Umbilical cord (tissue), 2 donors: ENCODE data around the gene ARL5A. TPM values are rescaled to one million over a fixed set of nuclear protein-coding genes. Genes with fewer than 3 reads are reported as not detected.
"Not testable (repeated sequence)": the region's sequence is repeated elsewhere in the genome, so short reads cannot be mapped to it uniquely, and the experiment has no call there.

Experiments used
- DNase-seq: peaks from one replicate; pipeline ENCODE4 v3.0.0-alpha.2; 2015; ENCODE audit warnings: low spot score
- total RNA-seq: library from RNA; depleted of rRNA; stranded (reverse); fragments of >200 nt; gene quantifications from one replicate; pipeline ENCODE4 v1.2.3, GENCODE V29; 2014; ENCODE audit warnings: low replicate concordance; ENCODE audit not compliant: insufficient read depth

Gene ARL5A
- total RNA-seq, result 103 TPM

GRCh38 chr2:151828143-151828889 lies at the start of gene ARL5A:
TSS of gene ARL5A (minus strand) at chr2:151828421. CDS start at chr2:151828176, 245 bp downstream.
- DNase-seq, result peak; percentile 97

GRCh38 chr2:151875631-151876030 lies 47.4 kb upstream of the ARL5A start:
- DNase-seq, result not testable (repeated sequence)

GRCh38 chr2:151872463-151872862 lies 44.2 kb upstream of the ARL5A start:
- no peak for DNase-seq

- no peak for DNase-seq
Observed at GRCh38 chr2:151869291-151869690, 41.1 kb upstream of the ARL5A start.

GRCh38 chr2:151862700-151863099 lies 34.5 kb upstream of the ARL5A start:
- no peak for DNase-seq

GRCh38 chr2:151861174-151861573 lies 33.0 kb upstream of the ARL5A start:
- no peak for DNase-seq

GRCh38 chr2:151860613-151861146 lies 32.5 kb upstream of the ARL5A start:
- no peak for DNase-seq

- no peak for DNase-seq
Observed at GRCh38 chr2:151860210-151860609, 32.0 kb upstream of the ARL5A start.

GRCh38 chr2:151857650-151858049 lies 29.4 kb upstream of the ARL5A start:
- DNase-seq, result no peak

GRCh38 chr2:151855111-151855510 lies 26.9 kb upstream of the ARL5A start:
- no peak for DNase-seq

- no peak for DNase-seq
Observed at GRCh38 chr2:151853070-151853758, 25.0 kb upstream of the ARL5A start.

- DNase-seq, result no peak
Observed at GRCh38 chr2:151852260-151853069, 24.2 kb upstream of the ARL5A start.

- peak; percentile 37 for DNase-seq
Observed at GRCh38 chr2:151851761-151852160, 23.5 kb upstream of the ARL5A start.

GRCh38 chr2:151849413-151850010 lies 21.3 kb upstream of the ARL5A start:
- no peak for DNase-seq

GRCh38 chr2:151845884-151846283 lies 17.7 kb upstream of the ARL5A start:
- no peak for DNase-seq

- no peak for DNase-seq
Observed at GRCh38 chr2:151845481-151845880, 17.3 kb upstream of the ARL5A start.

GRCh38 chr2:151844211-151844896 lies 16.1 kb upstream of the ARL5A start:
- peak; percentile 55 for DNase-seq

- no peak for DNase-seq
Observed at GRCh38 chr2:151843691-151844061, 15.5 kb upstream of the ARL5A start.

- no peak for DNase-seq
Observed at GRCh38 chr2:151842830-151843690, 14.8 kb upstream of the ARL5A start.

- DNase-seq, result no peak
Observed at GRCh38 chr2:151841047-151841424, 12.8 kb upstream of the ARL5A start.
